Colonic mucosa (tissue), 4 donors: Measurements from ENCODE around the gene A2ML1. TPM values are rescaled to one million over a fixed set of nuclear protein-coding genes. Genes with fewer than 3 reads are reported as not detected.
"Not testable (repeated sequence)": the region's sequence is repeated elsewhere in the genome, so short reads cannot be mapped to it uniquely, and the experiment has no call there.

Experiments
- DNase-seq: peaks from one replicate; pipeline ENCODE4 v3.0.0-alpha.2; 2020
- H3K27ac ChIP-seq: fragments of 200-600 bp; one replicate; pipeline ENCODE4 v1.8.0; 2021
- H3K27me3 ChIP-seq: fragments of 200-600 bp; one replicate; pipeline ENCODE4 v1.8.0; 2021
- H3K36me3 ChIP-seq: fragments of 200-600 bp; one replicate; pipeline ENCODE4 v1.8.0; 2021
- H3K4me1 ChIP-seq: fragments of 200-600 bp; one replicate; pipeline ENCODE4 v1.8.0; 2021; ENCODE audit warnings: mild to moderate bottlenecking
- H3K4me3 ChIP-seq: fragments of 200-600 bp; one replicate; pipeline ENCODE4 v1.8.0; 2021
- H3K9ac ChIP-seq, 2 donors: one replicate each; pipeline ENCODE4 v1.7.0; 2013; ENCODE audit warnings: control low read depth in 2 of 2, low read depth in 2 of 2, low read length in 2 of 2
- H3K9me3 ChIP-seq: fragments of 200-600 bp; one replicate; pipeline ENCODE4 v1.8.0; 2021
- intact Hi-C: fragments of 100-400 bp; cut with DNase I; formaldehyde crosslinking; loops from one replicate; pipeline ENCODE4 v1.14.1; 2022
- total RNA-seq, 2 donors: library from RNA; stranded (reverse); fragmentation: NEBNext Ultra II Directional in 1 of 2; extraction: Animal tissue kit (Norgen Biotek cat#: 25700) in 1 of 2; gene quantifications; one replicate each; pipeline ENCODE4 v1.2.1, GENCODE V29; 2021
- TF ChIP-seq, protein P1 (sequence below): fragments of 200-600 bp; IDR thresholded peaks from one replicate; pipeline ENCODE4 v1.8.0; 2022; ENCODE audit warnings: antibody characterized with exemption, mild to moderate bottlenecking
- donor health status: healthy.
- donor health status: DM: no; HTN: no; CAD: no.
- donor health status: DM: no; HTN: no; CAD: no.

A2ML1 gene
- total RNA-seq, 2 donors from 2014 or later = not detected

DNA sequence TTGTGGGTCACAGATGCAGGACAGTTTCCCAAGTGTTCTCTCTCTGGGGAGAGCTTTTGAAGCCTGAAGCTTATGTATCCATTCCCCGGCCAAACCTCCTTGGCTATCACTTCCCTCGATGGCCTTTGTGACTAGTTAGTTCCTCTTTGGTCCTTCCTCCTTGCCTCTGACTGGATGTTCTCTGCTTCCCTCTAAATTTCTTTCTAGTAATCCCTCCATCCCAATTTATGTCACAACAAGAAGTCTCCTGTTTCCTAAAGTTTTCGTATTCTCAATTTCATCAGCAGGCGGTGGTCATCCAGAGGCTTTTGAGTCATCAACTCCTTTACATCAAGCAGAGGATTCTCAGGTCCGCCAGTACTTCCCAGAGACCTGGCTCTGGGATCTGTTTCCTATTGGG, 27.5 kb downstream of the A2ML1 start:
- Histone ChIP-seq H3K4me1 (no peaks in the 10 kb centered on the region), H3K4me3 (no peak overlapping the region), H3K27ac (no peak overlapping the region), H3K9me3 (no peaks in the 10 kb centered on the region), H3K27me3 (no peaks in the 10 kb centered on the region), H3K9ac (no peak overlapping the region), H3K36me3 (no peaks in the 10 kb centered on the region)
- intact Hi-C loops = loop anchor here (10.0 kb wide), 1 partner anchor 165 kb away; no protein-coding TSS in a partner anchor
- TF ChIP-seq, protein P1, sequence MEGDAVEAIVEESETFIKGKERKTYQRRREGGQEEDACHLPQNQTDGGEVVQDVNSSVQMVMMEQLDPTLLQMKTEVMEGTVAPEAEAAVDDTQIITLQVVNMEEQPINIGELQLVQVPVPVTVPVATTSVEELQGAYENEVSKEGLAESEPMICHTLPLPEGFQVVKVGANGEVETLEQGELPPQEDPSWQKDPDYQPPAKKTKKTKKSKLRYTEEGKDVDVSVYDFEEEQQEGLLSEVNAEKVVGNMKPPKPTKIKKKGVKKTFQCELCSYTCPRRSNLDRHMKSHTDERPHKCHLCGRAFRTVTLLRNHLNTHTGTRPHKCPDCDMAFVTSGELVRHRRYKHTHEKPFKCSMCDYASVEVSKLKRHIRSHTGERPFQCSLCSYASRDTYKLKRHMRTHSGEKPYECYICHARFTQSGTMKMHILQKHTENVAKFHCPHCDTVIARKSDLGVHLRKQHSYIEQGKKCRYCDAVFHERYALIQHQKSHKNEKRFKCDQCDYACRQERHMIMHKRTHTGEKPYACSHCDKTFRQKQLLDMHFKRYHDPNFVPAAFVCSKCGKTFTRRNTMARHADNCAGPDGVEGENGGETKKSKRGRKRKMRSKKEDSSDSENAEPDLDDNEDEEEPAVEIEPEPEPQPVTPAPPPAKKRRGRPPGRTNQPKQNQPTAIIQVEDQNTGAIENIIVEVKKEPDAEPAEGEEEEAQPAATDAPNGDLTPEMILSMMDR = no peak
- no peak for DNase-seq

DNA sequence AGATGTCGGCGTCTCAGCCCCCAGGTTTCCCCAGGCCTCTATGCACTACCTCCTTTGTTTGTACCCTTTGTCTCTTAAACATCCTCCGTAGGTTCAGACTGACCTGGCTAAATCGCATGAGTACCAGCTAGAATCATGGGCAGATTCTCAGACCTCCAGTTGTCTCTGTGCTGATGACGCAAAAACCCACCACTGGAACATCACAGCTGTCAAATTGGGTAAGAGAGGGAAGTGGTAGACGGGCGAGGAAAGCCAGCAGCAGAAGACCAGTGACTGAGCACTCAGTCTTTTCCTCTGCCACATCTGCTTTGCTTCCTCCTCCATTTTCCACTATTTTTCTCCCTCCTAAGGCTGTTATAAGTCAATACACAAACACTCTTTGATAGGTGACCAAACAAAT, 29.7 kb downstream of the A2ML1 start:
- intact Hi-C loops = loop anchor here (10.0 kb wide), 1 partner anchor 167 kb away; no protein-coding TSS in a partner anchor
- H3K36me3 ChIP-seq = no peaks in the 10 kb centered on the region
- H3K27ac ChIP-seq = no peak overlapping the region
- H3K9ac ChIP-seq = no peak overlapping the region
- TF ChIP-seq, protein P1 = no peak
- no peak overlapping the region for H3K4me3 ChIP-seq
- H3K4me1 ChIP-seq = no peaks in the 10 kb centered on the region
- no peaks in the 10 kb centered on the region for H3K9me3 ChIP-seq
- DNase-seq = no peak
- no peaks in the 10 kb centered on the region for H3K27me3 ChIP-seq

DNA sequence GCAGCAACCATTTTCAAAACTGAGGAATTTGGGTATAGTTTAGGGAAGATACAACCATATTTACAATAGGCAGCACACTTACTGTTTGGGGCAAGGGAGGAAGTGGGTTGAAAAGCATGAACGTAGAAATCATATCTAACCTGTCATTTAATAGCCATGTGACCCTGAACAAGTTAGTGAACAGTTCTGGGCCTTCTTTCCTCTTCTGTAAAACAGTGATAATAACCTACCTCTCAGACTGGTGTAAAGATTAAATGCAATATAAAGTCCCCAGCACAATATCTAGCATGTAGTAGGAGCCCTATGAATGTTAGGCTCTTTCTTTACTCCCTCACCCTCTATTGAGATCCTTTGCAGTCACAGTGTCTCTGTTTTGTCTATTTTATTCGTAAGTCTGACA, 33.5 kb downstream of the A2ML1 start:
- TF ChIP-seq, protein P1 = no peak
- H3K9ac ChIP-seq = no peak overlapping the region
- H3K4me1 ChIP-seq = no peaks in the 10 kb centered on the region
- no peak overlapping the region for H3K27ac ChIP-seq
- intact Hi-C loops = loop anchor here (10.0 kb wide), 1 partner anchor 171 kb away; no protein-coding TSS in a partner anchor
- no peak overlapping the region for H3K4me3 ChIP-seq
- H3K9me3 ChIP-seq = no peaks in the 10 kb centered on the region
- H3K36me3 ChIP-seq = no peaks in the 10 kb centered on the region
- DNase-seq = no peak
- H3K27me3 ChIP-seq = no peaks in the 10 kb centered on the region

DNA sequence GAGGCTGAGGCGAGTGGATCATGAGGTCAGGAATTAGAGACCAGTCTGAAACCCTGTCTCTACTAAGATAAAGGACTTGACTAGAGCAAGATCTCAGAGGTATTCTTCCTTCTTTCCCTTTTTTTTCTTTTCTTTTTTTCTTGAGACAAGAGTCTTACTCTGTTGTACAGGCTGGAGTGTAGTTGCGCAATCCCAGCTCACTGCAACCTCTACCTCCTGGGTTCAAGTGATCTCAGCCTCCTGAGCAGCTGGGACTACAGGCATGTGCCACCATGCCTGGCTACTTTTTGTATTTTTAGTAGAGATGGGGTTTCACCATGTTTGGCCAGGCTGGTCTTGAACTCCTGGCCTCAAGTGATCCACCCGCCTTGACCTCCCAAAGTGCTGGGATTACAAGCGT, 37.0 kb downstream of the A2ML1 start:
- intact Hi-C loops = loop anchor here (10.0 kb wide), 1 partner anchor 175 kb away; no protein-coding TSS in a partner anchor

DNA sequence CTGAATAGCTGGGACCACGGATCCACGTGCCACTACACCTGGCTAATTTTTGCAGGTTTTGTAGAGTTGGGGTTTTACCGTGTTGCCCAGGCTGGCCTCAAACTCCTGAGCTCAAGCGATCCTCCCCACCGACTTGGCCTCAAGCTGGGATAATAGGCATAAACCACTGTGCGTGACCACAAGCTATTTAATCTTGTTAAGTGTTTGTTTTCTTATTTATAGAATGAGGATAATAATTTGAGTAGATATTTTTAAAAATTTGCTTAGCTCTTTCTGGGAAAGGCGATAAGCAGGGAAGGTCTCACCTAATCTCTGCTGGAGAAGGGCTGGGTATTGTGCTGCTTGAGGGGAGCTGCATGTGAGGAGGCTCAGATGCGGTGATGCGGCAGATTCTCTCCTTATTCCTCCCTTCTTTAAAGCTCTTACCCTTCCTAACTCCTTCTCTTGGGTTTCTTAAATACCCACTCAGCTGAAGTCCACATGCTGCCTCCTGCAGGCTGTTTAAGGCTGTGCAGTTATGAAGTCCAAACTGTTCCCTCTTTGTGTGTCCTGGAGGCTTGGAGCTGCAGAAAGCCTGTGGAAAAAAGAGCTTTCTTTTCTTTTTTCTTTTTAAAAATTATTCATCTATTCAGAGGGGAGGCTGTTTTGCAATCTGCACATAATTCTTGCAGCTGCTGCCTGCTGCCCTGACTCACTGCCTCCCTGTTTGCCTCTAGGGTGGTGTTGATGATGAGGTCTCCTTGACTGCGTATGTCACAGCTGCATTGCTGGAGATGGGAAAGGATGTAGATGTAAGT, 37.9 kb downstream of the A2ML1 start:
- DNase-seq = peak; percentile 22
- H3K4me3 ChIP-seq = no peak overlapping the region
- H3K27ac ChIP-seq = no peak overlapping the region
- no peaks in the 10 kb centered on the region for H3K9me3 ChIP-seq
- no peaks in the 10 kb centered on the region for H3K27me3 ChIP-seq
- no peak overlapping the region for H3K9ac ChIP-seq
- H3K4me1 ChIP-seq = no peaks in the 10 kb centered on the region
- TF ChIP-seq, protein P1 = peak; percentile 45
- intact Hi-C loops = no loop called here
- H3K36me3 ChIP-seq = no peaks in the 10 kb centered on the region

More for the DNA sequence above, 37.0 kb downstream of the A2ML1 start:
- not testable (repeated sequence) for H3K4me1 ChIP-seq, H3K27me3 ChIP-seq, H3K36me3 ChIP-seq, H3K4me3 ChIP-seq, H3K9ac ChIP-seq, H3K27ac ChIP-seq, H3K9me3 ChIP-seq, DNase-seq

DNA sequence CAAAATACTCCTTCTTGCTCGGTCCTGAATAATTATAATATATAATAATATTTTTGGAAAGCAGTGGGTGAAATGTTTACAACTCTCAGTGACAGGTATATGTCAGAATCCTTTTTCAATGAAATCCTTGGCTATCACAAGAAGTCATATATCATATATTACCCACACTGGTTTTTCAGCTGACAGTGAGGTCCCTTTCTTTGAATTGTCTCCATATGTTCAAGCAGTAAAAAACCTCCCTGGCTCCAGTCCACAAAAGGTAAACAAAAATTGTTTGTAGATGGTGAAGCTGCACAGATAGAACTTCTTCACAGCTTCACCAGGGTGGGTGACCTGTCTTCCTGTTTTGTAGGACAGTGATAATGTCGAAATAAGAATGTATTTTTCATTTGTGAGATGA, 44.0 kb downstream of the A2ML1 start:
- Histone ChIP-seq H3K4me3 (no peak overlapping the region), H3K36me3 (no peaks in the 10 kb centered on the region), H3K27ac (no peak overlapping the region), H3K9ac (no peak overlapping the region), H3K9me3 (no peaks in the 10 kb centered on the region), H3K4me1 (no peaks in the 10 kb centered on the region), H3K27me3 (no peaks in the 10 kb centered on the region)
- intact Hi-C loops = no loop called here
- TF ChIP-seq, protein P1 = no peak
- no peak for DNase-seq
